ENCODE results near the gene CD244. TPM values are rescaled to one million over a fixed set of nuclear protein-coding genes. Genes with fewer than 3 reads are reported as not detected.

CD244 gene
- total and polyA plus RNA-seq, 2 donors (not counting 3 experiments of a cell fraction or from before 2014, with no cell fraction given), result not detected

- H3K36me3 ChIP-seq (ENCODE audit: control insufficient read depth in 2 of 2, extremely low read depth in 1 of 2, insufficient read depth in 2 of 2, low read length in 2 of 2), result no peaks in the 10 kb centered on the region
- H3K4me1 ChIP-seq (ENCODE audit: control insufficient read depth, extremely low read depth, insufficient read depth, low read length), result no peaks in the 10 kb centered on the region
- ChIA-PET CTCF (no interaction called here), POLR2A (no interaction called here)
- peaks cover 0 to 2% of the 10 kb centered on the region in 2 experiments for H3K27me3 ChIP-seq (ENCODE audit: control insufficient read depth in 2 of 2, insufficient read depth in 2 of 2, low read length in 2 of 2)
- H3K27ac ChIP-seq (ENCODE audit: insufficient read depth, low read depth, low read length), result no peak overlapping the region
- H3K9me1 ChIP-seq (replicated peaks; ENCODE audit: control insufficient read depth, extremely low read depth, insufficient read depth, low read length), result no peaks in the 10 kb centered on the region
- intact Hi-C loops (cut with micrococcal nuclease), result no loop called here
- no peak overlapping the region for H3K9ac ChIP-seq (replicated peaks; ENCODE audit: extremely low read depth, insufficient read depth, low read length)
- TF ChIP-seq MAX (IDR thresholded peaks at IDR 0.05; ENCODE audit: insufficient read depth, insufficient read length) (no peak), EZH2 (IDR thresholded peaks at IDR 0.05; ENCODE audit: borderline replicate concordance, low read depth, low read length, severe bottlenecking) (no peak), JUN (IDR thresholded peaks at IDR 0.05; ENCODE audit: borderline replicate concordance, insufficient read depth, insufficient read length, low read depth) (no peak), GATA2 (IDR thresholded peaks at IDR 0.05; ENCODE audit: insufficient read depth, insufficient read length, low read depth, low read length) (no peak), MYC (IDR thresholded peaks at IDR 0.05; ENCODE audit: low read depth, low read length) (no peak), POLR2AphosphoS5 (IDR thresholded peaks at IDR 0.05; ENCODE audit: insufficient read depth, low read depth, low read length) (no peak), FOS (IDR thresholded peaks at IDR 0.05; ENCODE audit: borderline replicate concordance, insufficient read depth, low read length) (no peak), POLR2A (IDR thresholded peaks at IDR 0.05; ENCODE audit: low read depth, low read length) (no peak), CTCF (IDR thresholded peaks at IDR 0.05; ENCODE audit: extremely low read depth in 1 of 2, insufficient read depth in 1 of 2, low read depth in 1 of 2, low read length in 2 of 2) (no peak)
- dilution Hi-C loops (cut with MboI; ENCODE audit: extremely low pct_ligation_motif_present, low sequenced_read_pairs), result no loop called here
- no peak for FAIRE-seq
- no peaks in the 10 kb centered on the region for H4K20me1 ChIP-seq (replicated peaks; ENCODE audit: control insufficient read depth, extremely low read depth, insufficient read depth, low read length)
- H3K4me3 ChIP-seq (replicated peaks in 1 of 3; ENCODE audit: insufficient read depth in 1 of 3, low read depth in 1 of 3, low read length in 3 of 3), result no peak overlapping the region
- DNase-seq (ENCODE audit: low read depth, low spot score), result no peak
- H2AFZ ChIP-seq (ENCODE audit: low read depth, low read length), result no peak overlapping the region
- BruUV-seq (replicated peaks), result no TSS peak
- H3K9me3 ChIP-seq (replicated peaks; ENCODE audit: control insufficient read depth, insufficient read depth, low read length), result no peaks in the 10 kb centered on the region
- H3K4me2 ChIP-seq (ENCODE audit: insufficient read depth, low read length), result no peak overlapping the region
- no peaks in the 10 kb centered on the region for H3K79me2 ChIP-seq (ENCODE audit: control insufficient read depth, insufficient read depth, low read length)
Observed at GRCh38 chr1:160910170-160910750, 47.6 kb upstream of the CD244 start.

Measured in endothelial cell of umbilical vein (primary cell).